WTC11 (cell line): ENCODE results near the gene TRIM9. TPM values are rescaled to one million over a fixed set of nuclear protein-coding genes. Genes with fewer than 3 reads are reported as not detected.

Experiments used
- ATAC-seq: fragments of 200-7000 bp; cut with Tn5 transposase; 2 replicates; pipeline ENCODE4 v1.10.0; 2021; ENCODE audit warnings: mild to moderate bottlenecking, moderate library complexity
- CTCF ChIA-PET: fragments of 300-600 bp; sonication (Branson Sonifier 250); formaldehyde crosslinking; loops from one replicate; lab custom pipeline; 2021; ENCODE audit warnings: antibody characterized with exemption; lab: Charles Lee
- POLR2A ChIA-PET: fragments of 350-600 bp; sonication (Branson Sonifier 250); formaldehyde crosslinking; loops from one replicate; lab custom pipeline; 2021; ENCODE audit warnings: antibody characterized with exemption; lab: Charles Lee
- DNase-seq: peaks from one replicate; pipeline ENCODE4 v3.0.0; 2021; ENCODE audit warnings: low spot score
- H3K27ac Mint-ChIP-seq: 2 replicates; pipeline ENCODE4 v1.8.0; 2021; ENCODE audit warnings: mixed read lengths
- H3K27me3 Mint-ChIP-seq: 2 replicates; pipeline ENCODE4 v1.8.0; 2021; ENCODE audit warnings: low read depth, mild to moderate bottlenecking, moderate library complexity, mixed read lengths
- H3K36me3 Mint-ChIP-seq: 2 replicates; pipeline ENCODE4 v1.8.0; 2021; ENCODE audit warnings: mixed read lengths
- H3K4me1 Mint-ChIP-seq: 2 replicates; pipeline ENCODE4 v1.8.0; 2022; ENCODE audit warnings: mixed read lengths
- H3K4me3 Mint-ChIP-seq: 2 replicates; pipeline ENCODE4 v1.8.0; 2021; ENCODE audit warnings: mild to moderate bottlenecking, moderate library complexity, mixed read lengths
- H3K9me3 Mint-ChIP-seq: 2 replicates; pipeline ENCODE4 v1.8.0; 2021; ENCODE audit warnings: mixed read lengths
- ATF1 ChIP-seq: sonication (generic); formaldehyde crosslinking; IDR thresholded peaks from 2 replicates; pipeline ENCODE4 v1.8.1; 2023; ENCODE audit warnings: mild to moderate bottlenecking, moderate library complexity, missing genetic modification reagents
- ATF3 ChIP-seq: sonication (generic); formaldehyde crosslinking; conservative IDR thresholded peaks from 2 replicates; pipeline ENCODE4 v1.8.1; 2022; ENCODE audit warnings: mild to moderate bottlenecking, missing genetic modification reagents
- CREB1 ChIP-seq: sonication (generic); formaldehyde crosslinking; IDR thresholded peaks from 2 replicates; pipeline ENCODE4 v1.8.0; 2023; ENCODE audit warnings: mild to moderate bottlenecking, missing genetic modification reagents
- E2F1 ChIP-seq: sonication (generic); formaldehyde crosslinking; IDR thresholded peaks from 2 replicates; pipeline ENCODE4 v1.8.0; 2022; ENCODE audit warnings: mild to moderate bottlenecking, missing genetic modification reagents
- ELF4 ChIP-seq: sonication (generic); formaldehyde crosslinking; IDR thresholded peaks from 2 replicates; pipeline ENCODE4 v1.8.1; 2022; ENCODE audit warnings: low read depth, mild to moderate bottlenecking, moderate library complexity, missing genetic modification reagents
- FOXJ3 ChIP-seq: sonication (generic); formaldehyde crosslinking; IDR thresholded peaks from 2 replicates; pipeline ENCODE4 v1.9.0; 2021; ENCODE audit warnings: missing genetic modification reagents, mild to moderate bottlenecking, borderline replicate concordance
- GTF2I ChIP-seq: fragments of 250-450 bp; sonication (Bioruptor Pico); conservative IDR thresholded peaks from 2 replicates; pipeline ENCODE4 v1.4.0; 2021; ENCODE audit warnings: mild to moderate bottlenecking
- HMGA2 ChIP-seq: fragments of 250-450 bp; sonication (Bioruptor Pico); IDR thresholded peaks from 2 replicates; pipeline ENCODE4 v1.4.0; 2021; ENCODE audit warnings: mild to moderate bottlenecking, moderate library complexity
- IRF1 ChIP-seq: sonication (generic); formaldehyde crosslinking; IDR thresholded peaks from 2 replicates; pipeline ENCODE4 v1.8.0; 2023; ENCODE audit warnings: missing genetic modification reagents
- IRF2 ChIP-seq: sonication (generic); formaldehyde crosslinking; IDR thresholded peaks from 2 replicates; pipeline ENCODE4 v1.8.0; 2022; ENCODE audit warnings: low read depth, missing genetic modification reagents, borderline replicate concordance
- JUN ChIP-seq: sonication (generic); formaldehyde crosslinking; IDR thresholded peaks from 2 replicates; pipeline ENCODE4 v1.8.0; 2023; ENCODE audit warnings: mild to moderate bottlenecking, missing genetic modification reagents
- MAX ChIP-seq: sonication (generic); formaldehyde crosslinking; IDR thresholded peaks from 2 replicates; pipeline ENCODE4 v1.8.0; 2022; ENCODE audit warnings: mild to moderate bottlenecking, missing genetic modification reagents
- NFYB ChIP-seq: sonication (generic); formaldehyde crosslinking; conservative IDR thresholded peaks from 2 replicates; pipeline ENCODE4 v1.8.0; 2022; ENCODE audit warnings: low read depth, missing genetic modification reagents
- NR2C2 ChIP-seq: sonication (generic); formaldehyde crosslinking; IDR thresholded peaks from 2 replicates; pipeline ENCODE4 v1.8.0; 2022; ENCODE audit warnings: mild to moderate bottlenecking, missing genetic modification reagents
- PRDM15 ChIP-seq: sonication (generic); formaldehyde crosslinking; IDR thresholded peaks from 2 replicates; pipeline ENCODE4 v1.8.0; 2022; ENCODE audit warnings: missing genetic modification reagents
- RELA ChIP-seq: sonication (generic); formaldehyde crosslinking; IDR thresholded peaks from 2 replicates; pipeline ENCODE4 v1.8.1; 2022; ENCODE audit warnings: missing genetic modification reagents, mild to moderate bottlenecking, borderline replicate concordance
- SMAD4 ChIP-seq: sonication (generic); formaldehyde crosslinking; IDR thresholded peaks from 2 replicates; pipeline ENCODE4 v1.8.0; 2022; ENCODE audit warnings: mild to moderate bottlenecking, missing genetic modification reagents
- TEAD4 ChIP-seq: sonication (generic); formaldehyde crosslinking; IDR thresholded peaks from 2 replicates; pipeline ENCODE4 v1.8.0; 2022; ENCODE audit warnings: mild to moderate bottlenecking, missing genetic modification reagents
- ZNF281 ChIP-seq: sonication (generic); formaldehyde crosslinking; IDR thresholded peaks from 2 replicates; pipeline ENCODE4 v1.8.0; 2023; ENCODE audit warnings: mild to moderate bottlenecking, missing genetic modification reagents
- ZNF396 ChIP-seq: fragments of 250-450 bp; sonication (Bioruptor Pico); IDR thresholded peaks from 2 replicates; pipeline ENCODE4 v1.8.0; 2021; ENCODE audit warnings: mild to moderate bottlenecking, moderate library complexity, borderline replicate concordance
- ZNF532 ChIP-seq: fragments of 250-450 bp; sonication (Bioruptor Pico); IDR thresholded peaks from 2 replicates; pipeline ENCODE4 v1.9.0; 2021; ENCODE audit warnings: mild to moderate bottlenecking, borderline replicate concordance
- ZNF671 ChIP-seq: fragments of 250-450 bp; sonication (Bioruptor Pico); IDR thresholded peaks from 2 replicates; pipeline ENCODE4 v1.8.0; 2021; ENCODE audit warnings: mild to moderate bottlenecking
- total RNA-seq: library from RNA; stranded (reverse); gene quantifications from 3 replicates; pipeline ENCODE4 v1.2.3, GENCODE V29; 2021

The TRIM9 gene
- total RNA-seq, 1 experiment from 2014 or later, result 4.0 TPM

- Mint-ChIP-seq H3K4me3 (no peak overlapping the region), H3K27ac (no peak overlapping the region), H3K27me3 (no peaks in the 10 kb centered on the region), H3K9me3 (peaks cover 36% of the 10 kb centered on the region), H3K4me1 (peaks cover 31% of the 10 kb centered on the region), H3K36me3 (peaks cover 21% of the 10 kb centered on the region)
- ATAC-seq (peak; percentile 80), DNase-seq (no peak)
- TF ChIP-seq NFYB (CRISPR knock-in tag), result no peak
- no peak for TF ChIP-seq FOXJ3 (CRISPR knock-in tag)
- TF ChIP-seq IRF2 (CRISPR knock-in tag), result no peak
- no peak for TF ChIP-seq SMAD4 (CRISPR knock-in tag)
- TF ChIP-seq HMGA2, result no peak
- no peak for TF ChIP-seq TEAD4
- TF ChIP-seq ZNF671 (CRISPR knock-in tag), result no peak
- TF ChIP-seq ATF1 (CRISPR knock-in tag), result no peak
- no peak for TF ChIP-seq IRF1 (CRISPR knock-in tag)
- TF ChIP-seq E2F1, result no peak
- no peak for TF ChIP-seq ATF3 (CRISPR knock-in tag)
- no peak for TF ChIP-seq ZNF396 (CRISPR knock-in tag)
- no peak for TF ChIP-seq PRDM15 (CRISPR knock-in tag)
- TF ChIP-seq RELA, result no peak
- ChIA-PET CTCF (interaction anchor here (1.1 kb wide), 1 partner anchor 64 kb away, joined by 3 read pairs; no protein-coding TSS in a partner anchor), POLR2A (no interaction called here)
Measured at GRCh38 chr14:51139121-51139681, 44.3 kb upstream of the TRIM9 start.

- Mint-ChIP-seq H3K27ac (no peak overlapping the region), H3K4me1 (peaks cover 29% of the 10 kb centered on the region), H3K36me3 (peaks cover 21% of the 10 kb centered on the region), H3K27me3 (no peaks in the 10 kb centered on the region), H3K9me3 (peaks cover 40% of the 10 kb centered on the region), H3K4me3 (no peak overlapping the region)
- no peak for DNase-seq
- ATAC-seq, result peak; percentile 55
- POLR2A ChIA-PET, result no interaction called here
- CTCF ChIA-PET, result interaction anchor here (1.1 kb wide), 1 partner anchor 65 kb away, joined by 3 read pairs; no protein-coding TSS in a partner anchor
- TF ChIP-seq ELF4 (no peak), ZNF396 (CRISPR knock-in tag) (no peak), IRF2 (CRISPR knock-in tag) (no peak), JUN (no peak), ZNF281 (CRISPR knock-in tag) (no peak), CREB1 (CRISPR knock-in tag) (no peak), NR2C2 (CRISPR knock-in tag) (no peak), ZNF532 (CRISPR knock-in tag) (no peak), GTF2I (no peak), MAX (CRISPR knock-in tag) (no peak)
Measured at GRCh38 chr14:51138404-51139103, 43.6 kb upstream of the TRIM9 start.
